Measurements from ENCODE around the gene STK39.

Gene STK39

GRCh38 chr2:167942366-167943081 lies 304.9 kb downstream of the STK39 start:
- TF ChIP-seq CTCF (IDR thresholded peaks at IDR 0.05; ENCODE audit: insufficient read depth, low read length, missing control alignments): no peak
- CTCF ChIA-PET: interaction anchor here (1.1 kb wide), 1 partner anchor 177 kb away, joined by 3 read pairs; no protein-coding TSS in a partner anchor
- no peak for DNase-seq (ENCODE audit: low read depth, low spot score)
- no peak overlapping the region for H3K4me3 ChIP-seq (ENCODE audit: low read depth, low read length)
- POLR2A ChIA-PET: no interaction called here

GRCh38 chr2:167941604-167942003 lies 305.8 kb downstream of the STK39 start:
- CTCF ChIA-PET: interaction anchor here (1.1 kb wide), 1 partner anchor 178 kb away, joined by 3 read pairs; no protein-coding TSS in a partner anchor
- POLR2A ChIA-PET: no interaction called here
- DNase-seq (ENCODE audit: low read depth, low spot score): no peak
- no peak overlapping the region for H3K4me3 ChIP-seq (ENCODE audit: low read depth, low read length)
- no peak for TF ChIP-seq CTCF (IDR thresholded peaks at IDR 0.05; ENCODE audit: insufficient read depth, low read length, missing control alignments)

- CTCF ChIA-PET: interaction anchor here (1.5 kb wide), 1 partner anchor 175 kb away, joined by 5 read pairs; no protein-coding TSS in a partner anchor
- TF ChIP-seq CTCF (IDR thresholded peaks at IDR 0.05; ENCODE audit: insufficient read depth, low read length, missing control alignments): no peak
- POLR2A ChIA-PET: no interaction called here
- no peak for DNase-seq (ENCODE audit: low read depth, low spot score)
- no peak overlapping the region for H3K4me3 ChIP-seq (ENCODE audit: low read depth, low read length)
Measured at GRCh38 chr2:167940734-167941507, 306.5 kb downstream of the STK39 start.

- no peak for DNase-seq (ENCODE audit: low read depth, low spot score)
- POLR2A ChIA-PET: no interaction called here
- TF ChIP-seq CTCF (IDR thresholded peaks at IDR 0.05; ENCODE audit: insufficient read depth, low read length, missing control alignments): no peak
- CTCF ChIA-PET: interaction anchor here (1.5 to 1.8 kb wide), 2 partner anchors 176 to 179 kb away, joined by 5 to 8 read pairs; no protein-coding TSS in a partner anchor
- H3K4me3 ChIP-seq (ENCODE audit: low read depth, low read length): no peak overlapping the region
Measured at GRCh38 chr2:167940346-167940725, 307.1 kb downstream of the STK39 start.

GRCh38 chr2:167939514-167940345 lies 307.7 kb downstream of the STK39 start:
- DNase-seq (ENCODE audit: low read depth, low spot score): no peak
- H3K4me3 ChIP-seq (ENCODE audit: low read depth, low read length): no peak overlapping the region
- ChIA-PET CTCF (interaction anchor here (1.5 to 1.8 kb wide), 2 partner anchors 177 to 179 kb away, joined by 5 to 8 read pairs; no protein-coding TSS in a partner anchor), POLR2A (no interaction called here)
- TF ChIP-seq CTCF (IDR thresholded peaks at IDR 0.05; ENCODE audit: insufficient read depth, low read length, missing control alignments): no peak
